ENCODE results near the gene ASF1A. TPM values are rescaled to one million over a fixed set of nuclear protein-coding genes. Genes with fewer than 3 reads are reported as not detected.

The ASF1A gene
- total and polyA plus RNA-seq, 9 of the 15 experiments (the other 6 are each of a cell fraction or from before 2014, with no cell fraction given) = 31.5 to 45.3 (median 34.8) TPM

DNA sequence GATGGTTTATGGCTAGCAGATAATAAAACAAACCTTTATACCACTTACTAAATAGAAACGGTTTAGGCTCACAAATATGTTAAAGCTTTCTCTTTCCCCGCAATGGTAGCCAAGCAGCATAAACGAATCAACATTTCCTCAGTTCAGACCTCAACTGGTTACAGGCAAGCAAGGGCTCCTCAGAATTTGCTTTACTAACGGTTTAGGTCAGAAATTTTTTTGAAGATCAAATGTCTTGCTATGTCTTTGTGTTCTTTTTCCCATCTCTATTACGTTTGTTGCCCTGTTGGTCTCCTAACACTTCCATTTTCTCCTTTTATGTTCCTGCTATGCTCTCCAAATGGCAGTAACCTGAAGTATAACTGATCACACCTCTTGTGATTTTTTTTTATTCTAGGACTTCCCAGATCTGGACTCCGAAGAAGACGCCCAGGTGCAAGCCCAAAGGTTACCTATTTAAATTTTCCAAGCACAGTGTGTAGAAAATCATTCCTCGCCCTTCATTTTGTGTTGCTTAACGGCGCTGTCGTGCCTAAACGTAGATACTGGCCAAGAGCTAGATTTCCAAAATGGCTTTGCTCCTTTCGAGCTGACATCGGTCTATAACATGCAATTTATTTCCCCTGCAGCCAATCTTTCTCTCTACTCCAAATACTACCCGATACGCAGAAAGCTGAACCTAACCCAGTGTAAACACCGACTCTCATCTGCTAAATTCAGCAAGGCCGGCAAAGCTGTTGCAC is 717 bp upstream of the ASF1A start (continued):
- TF ChIP-seq, protein P1, sequence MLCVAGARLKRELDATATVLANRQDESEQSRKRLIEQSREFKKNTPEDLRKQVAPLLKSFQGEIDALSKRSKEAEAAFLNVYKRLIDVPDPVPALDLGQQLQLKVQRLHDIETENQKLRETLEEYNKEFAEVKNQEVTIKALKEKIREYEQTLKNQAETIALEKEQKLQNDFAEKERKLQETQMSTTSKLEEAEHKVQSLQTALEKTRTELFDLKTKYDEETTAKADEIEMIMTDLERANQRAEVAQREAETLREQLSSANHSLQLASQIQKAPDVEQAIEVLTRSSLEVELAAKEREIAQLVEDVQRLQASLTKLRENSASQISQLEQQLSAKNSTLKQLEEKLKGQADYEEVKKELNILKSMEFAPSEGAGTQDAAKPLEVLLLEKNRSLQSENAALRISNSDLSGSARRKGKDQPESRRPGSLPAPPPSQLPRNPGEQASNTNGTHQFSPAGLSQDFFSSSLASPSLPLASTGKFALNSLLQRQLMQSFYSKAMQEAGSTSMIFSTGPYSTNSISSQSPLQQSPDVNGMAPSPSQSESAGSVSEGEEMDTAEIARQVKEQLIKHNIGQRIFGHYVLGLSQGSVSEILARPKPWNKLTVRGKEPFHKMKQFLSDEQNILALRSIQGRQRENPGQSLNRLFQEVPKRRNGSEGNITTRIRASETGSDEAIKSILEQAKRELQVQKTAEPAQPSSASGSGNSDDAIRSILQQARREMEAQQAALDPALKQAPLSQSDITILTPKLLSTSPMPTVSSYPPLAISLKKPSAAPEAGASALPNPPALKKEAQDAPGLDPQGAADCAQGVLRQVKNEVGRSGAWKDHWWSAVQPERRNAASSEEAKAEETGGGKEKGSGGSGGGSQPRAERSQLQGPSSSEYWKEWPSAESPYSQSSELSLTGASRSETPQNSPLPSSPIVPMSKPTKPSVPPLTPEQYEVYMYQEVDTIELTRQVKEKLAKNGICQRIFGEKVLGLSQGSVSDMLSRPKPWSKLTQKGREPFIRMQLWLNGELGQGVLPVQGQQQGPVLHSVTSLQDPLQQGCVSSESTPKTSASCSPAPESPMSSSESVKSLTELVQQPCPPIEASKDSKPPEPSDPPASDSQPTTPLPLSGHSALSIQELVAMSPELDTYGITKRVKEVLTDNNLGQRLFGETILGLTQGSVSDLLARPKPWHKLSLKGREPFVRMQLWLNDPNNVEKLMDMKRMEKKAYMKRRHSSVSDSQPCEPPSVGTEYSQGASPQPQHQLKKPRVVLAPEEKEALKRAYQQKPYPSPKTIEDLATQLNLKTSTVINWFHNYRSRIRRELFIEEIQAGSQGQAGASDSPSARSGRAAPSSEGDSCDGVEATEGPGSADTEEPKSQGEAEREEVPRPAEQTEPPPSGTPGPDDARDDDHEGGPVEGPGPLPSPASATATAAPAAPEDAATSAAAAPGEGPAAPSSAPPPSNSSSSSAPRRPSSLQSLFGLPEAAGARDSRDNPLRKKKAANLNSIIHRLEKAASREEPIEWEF (CRISPR knock-in tag; IDR thresholded peaks at IDR 0.05) = no peak
- TF ChIP-seq, protein P2, sequence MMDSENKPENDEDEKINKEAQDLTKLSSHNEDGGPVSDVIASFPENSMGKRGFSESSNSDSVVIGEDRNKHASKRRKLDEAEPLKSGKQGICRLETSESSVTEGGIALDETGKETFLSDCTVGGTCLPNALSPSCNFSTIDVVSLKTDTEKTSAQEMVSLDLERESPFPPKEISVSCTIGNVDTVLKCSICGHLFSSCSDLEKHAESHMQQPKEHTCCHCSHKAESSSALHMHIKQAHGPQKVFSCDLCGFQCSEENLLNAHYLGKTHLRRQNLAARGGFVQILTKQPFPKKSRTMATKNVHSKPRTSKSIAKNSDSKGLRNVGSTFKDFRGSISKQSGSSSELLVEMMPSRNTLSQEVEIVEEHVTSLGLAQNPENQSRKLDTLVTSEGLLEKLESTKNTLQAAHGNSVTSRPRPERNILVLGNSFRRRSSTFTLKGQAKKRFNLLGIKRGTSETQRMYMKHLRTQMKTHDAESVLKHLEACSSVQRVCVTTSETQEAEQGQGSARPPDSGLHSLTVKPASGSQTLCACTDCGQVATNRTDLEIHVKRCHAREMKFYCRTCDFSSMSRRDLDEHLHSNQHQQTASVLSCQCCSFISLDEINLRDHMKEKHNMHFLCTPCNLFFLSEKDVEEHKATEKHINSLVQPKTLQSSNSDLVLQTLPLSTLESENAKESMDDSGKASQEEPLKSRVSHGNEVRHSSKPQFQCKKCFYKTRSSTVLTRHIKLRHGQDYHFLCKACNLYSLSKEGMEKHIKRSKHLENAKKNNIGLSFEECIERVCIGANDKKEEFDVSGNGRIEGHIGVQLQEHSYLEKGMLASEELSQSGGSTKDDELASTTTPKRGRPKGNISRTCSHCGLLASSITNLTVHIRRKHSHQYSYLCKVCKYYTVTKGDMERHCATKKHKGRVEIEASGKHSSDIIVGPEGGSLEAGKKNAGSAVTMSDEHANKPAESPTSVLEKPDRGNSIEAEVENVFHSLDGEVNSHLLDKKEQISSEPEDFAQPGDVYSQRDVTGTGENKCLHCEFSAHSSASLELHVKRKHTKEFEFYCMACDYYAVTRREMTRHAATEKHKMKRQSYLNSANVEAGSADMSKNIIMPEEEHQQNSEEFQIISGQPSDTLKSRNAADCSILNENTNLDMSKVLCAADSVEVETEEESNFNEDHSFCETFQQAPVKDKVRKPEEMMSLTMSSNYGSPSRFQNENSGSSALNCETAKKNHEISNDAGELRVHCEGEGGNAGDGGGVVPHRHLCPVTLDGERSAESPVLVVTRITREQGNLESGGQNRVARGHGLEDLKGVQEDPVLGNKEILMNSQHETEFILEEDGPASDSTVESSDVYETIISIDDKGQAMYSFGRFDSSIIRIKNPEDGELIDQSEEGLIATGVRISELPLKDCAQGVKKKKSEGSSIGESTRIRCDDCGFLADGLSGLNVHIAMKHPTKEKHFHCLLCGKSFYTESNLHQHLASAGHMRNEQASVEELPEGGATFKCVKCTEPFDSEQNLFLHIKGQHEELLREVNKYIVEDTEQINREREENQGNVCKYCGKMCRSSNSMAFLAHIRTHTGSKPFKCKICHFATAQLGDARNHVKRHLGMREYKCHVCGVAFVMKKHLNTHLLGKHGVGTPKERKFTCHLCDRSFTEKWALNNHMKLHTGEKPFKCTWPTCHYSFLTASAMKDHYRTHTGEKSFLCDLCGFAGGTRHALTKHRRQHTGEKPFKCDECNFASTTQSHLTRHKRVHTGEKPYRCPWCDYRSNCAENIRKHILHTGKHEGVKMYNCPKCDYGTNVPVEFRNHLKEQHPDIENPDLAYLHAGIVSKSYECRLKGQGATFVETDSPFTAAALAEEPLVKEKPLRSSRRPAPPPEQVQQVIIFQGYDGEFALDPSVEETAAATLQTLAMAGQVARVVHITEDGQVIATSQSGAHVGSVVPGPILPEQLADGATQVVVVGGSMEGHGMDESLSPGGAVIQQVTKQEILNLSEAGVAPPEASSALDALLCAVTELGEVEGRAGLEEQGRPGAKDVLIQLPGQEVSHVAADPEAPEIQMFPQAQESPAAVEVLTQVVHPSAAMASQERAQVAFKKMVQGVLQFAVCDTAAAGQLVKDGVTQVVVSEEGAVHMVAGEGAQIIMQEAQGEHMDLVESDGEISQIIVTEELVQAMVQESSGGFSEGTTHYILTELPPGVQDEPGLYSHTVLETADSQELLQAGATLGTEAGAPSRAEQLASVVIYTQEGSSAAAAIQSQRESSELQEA (IDR thresholded peaks at IDR 0.05; ENCODE audit: low read depth) = no peak
- 0 out of 2 replicates have a peak, but pooled peaks have one; percentile 9 for TF ChIP-seq TOE1 (IDR thresholded peaks at IDR 0.05; ENCODE audit: borderline replicate concordance)
- TF ChIP-seq TOE1 (CRISPR knock-in tag; IDR thresholded peaks at IDR 0.05; ENCODE audit: borderline replicate concordance, low read depth) = no peak
- no peak for TF ChIP-seq PCBP2 (IDR thresholded peaks at IDR 0.05; ENCODE audit: low read depth, low read length, poor library complexity, severe bottlenecking)
- TF ChIP-seq, protein P3, sequence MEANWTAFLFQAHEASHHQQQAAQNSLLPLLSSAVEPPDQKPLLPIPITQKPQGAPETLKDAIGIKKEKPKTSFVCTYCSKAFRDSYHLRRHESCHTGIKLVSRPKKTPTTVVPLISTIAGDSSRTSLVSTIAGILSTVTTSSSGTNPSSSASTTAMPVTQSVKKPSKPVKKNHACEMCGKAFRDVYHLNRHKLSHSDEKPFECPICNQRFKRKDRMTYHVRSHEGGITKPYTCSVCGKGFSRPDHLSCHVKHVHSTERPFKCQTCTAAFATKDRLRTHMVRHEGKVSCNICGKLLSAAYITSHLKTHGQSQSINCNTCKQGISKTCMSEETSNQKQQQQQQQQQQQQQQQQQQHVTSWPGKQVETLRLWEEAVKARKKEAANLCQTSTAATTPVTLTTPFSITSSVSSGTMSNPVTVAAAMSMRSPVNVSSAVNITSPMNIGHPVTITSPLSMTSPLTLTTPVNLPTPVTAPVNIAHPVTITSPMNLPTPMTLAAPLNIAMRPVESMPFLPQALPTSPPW (CRISPR knock-in tag; IDR thresholded peaks at IDR 0.05) = no peak; the same call in 1 of the 2 replicates
- TF ChIP-seq POLR2H (tag; IDR thresholded peaks at IDR 0.05; ENCODE audit: low read depth) = no peak
- no peak for TF ChIP-seq E2F6 (IDR thresholded peaks at IDR 0.05; ENCODE audit: borderline replicate concordance in 1 of 2, extremely low read depth in 1 of 2, insufficient read depth in 1 of 2, insufficient read length in 1 of 2, low read depth in 1 of 2, low read length in 1 of 2, poor library complexity in 1 of 2, severe bottlenecking in 1 of 2)
